ENCODE measurements around the gene SMPD3.

The SMPD3 gene

DNA sequence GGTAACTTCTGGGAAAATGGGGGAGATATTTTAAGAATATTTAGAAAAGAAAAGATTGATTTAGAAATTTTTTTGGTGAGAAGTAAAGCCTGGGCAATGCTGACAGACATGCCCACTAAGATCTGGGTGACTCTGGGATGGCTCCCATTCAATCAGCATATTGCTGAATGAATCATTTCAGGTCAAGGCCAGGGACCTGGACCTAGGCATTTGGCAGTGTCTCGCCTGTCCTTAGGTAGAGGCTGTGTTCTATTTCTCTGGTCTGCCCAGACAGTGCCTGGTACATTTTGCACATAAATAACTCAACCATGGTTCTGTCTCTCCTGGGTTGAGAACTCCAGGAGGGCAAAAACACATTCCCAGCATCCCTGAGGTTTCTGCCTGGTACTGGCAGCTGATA, 39.9 kb downstream of the SMPD3 start:
- DNase-seq (ENCODE audit: low spot score in 2 of 2) = no peak
- peaks cover 23% of the 10 kb centered on the region for H3K4me1 Mint-ChIP-seq
- H3K9me3 Mint-ChIP-seq = no peaks in the 10 kb centered on the region
- H3K4me3 Mint-ChIP-seq = no peak overlapping the region
- no peaks in the 10 kb centered on the region for H3K36me3 Mint-ChIP-seq
- ATAC-seq = no peak
- no peak overlapping the region for H3K27ac Mint-ChIP-seq

DNA sequence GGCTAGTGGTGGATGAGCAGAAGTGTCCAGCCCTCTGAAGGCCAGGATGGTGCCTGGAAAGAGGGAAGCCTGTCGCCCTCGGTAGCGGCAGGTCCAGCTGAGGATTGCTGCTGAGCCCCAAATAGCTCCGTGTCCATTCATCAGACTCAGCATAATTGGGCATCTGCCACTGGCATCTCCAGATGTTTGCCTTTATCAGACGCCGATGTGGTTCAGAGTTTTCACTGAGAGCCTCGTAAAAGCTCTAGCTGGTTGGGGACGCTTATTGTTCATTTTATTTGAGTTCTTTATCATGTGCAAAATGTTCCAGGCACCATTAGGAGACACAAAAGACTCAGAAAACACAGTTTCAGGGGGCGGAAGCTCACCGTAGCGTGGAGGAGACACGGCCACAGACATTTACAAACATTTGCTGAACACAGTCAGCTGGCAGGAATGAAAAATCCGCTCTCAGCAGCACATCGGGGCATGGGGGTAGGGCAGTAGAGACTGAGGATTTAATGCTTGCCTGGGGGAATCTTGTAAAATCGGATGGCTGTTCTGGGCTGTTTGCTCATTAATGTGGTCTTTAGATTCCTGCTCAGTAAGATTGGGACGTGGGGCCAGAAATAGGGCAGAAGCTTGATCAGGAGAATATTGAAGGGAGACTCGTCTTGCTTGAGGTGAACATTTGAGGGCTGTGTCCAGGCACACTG, 41.7 kb downstream of the SMPD3 start:
- ATAC-seq (no peak), DNase-seq (ENCODE audit: low spot score in 2 of 2) (no peak)
- peaks cover 24% of the 10 kb centered on the region for H3K4me1 Mint-ChIP-seq
- H3K36me3 Mint-ChIP-seq = no peaks in the 10 kb centered on the region
- no peak overlapping the region for H3K27ac Mint-ChIP-seq
- H3K4me3 Mint-ChIP-seq = no peak overlapping the region
- no peaks in the 10 kb centered on the region for H3K9me3 Mint-ChIP-seq

DNA sequence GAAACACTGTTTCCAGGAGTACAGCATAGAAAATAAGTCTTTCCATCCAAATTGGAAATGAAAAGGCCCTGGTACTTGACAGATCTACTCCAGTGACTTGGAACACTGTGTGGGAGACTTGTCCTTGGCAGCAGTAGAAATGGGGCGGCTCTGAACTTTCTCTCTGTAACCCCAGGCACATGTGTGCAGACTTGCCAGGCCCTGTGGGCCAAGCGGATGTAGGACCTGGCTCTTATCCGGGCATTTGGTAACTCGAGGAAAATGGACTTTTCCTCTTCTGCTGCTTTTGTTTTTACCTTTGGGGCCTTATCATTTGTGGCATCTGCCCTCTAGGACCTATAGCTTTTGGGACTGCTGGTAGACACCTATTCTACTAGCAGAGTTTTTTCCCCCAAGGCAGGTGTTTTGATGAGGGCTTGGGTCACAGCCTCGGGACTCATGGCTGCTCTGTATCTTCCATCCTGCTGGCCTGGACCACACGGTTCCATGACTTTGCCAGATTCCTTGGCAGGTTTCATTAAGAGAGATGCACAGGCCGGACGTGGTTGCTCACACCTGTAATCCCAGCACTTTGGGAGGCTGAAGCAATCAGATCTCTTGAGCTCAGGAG, 43.5 kb downstream of the SMPD3 start:
- H3K4me1 Mint-ChIP-seq = peaks cover 8% of the 10 kb centered on the region
- H3K4me3 Mint-ChIP-seq = no peak overlapping the region
- H3K9me3 Mint-ChIP-seq = no peaks in the 10 kb centered on the region
- no peak overlapping the region for H3K27ac Mint-ChIP-seq
- H3K36me3 Mint-ChIP-seq = no peaks in the 10 kb centered on the region
- no peak for DNase-seq (ENCODE audit: low spot score in 2 of 2)
- no peak for ATAC-seq

DNA sequence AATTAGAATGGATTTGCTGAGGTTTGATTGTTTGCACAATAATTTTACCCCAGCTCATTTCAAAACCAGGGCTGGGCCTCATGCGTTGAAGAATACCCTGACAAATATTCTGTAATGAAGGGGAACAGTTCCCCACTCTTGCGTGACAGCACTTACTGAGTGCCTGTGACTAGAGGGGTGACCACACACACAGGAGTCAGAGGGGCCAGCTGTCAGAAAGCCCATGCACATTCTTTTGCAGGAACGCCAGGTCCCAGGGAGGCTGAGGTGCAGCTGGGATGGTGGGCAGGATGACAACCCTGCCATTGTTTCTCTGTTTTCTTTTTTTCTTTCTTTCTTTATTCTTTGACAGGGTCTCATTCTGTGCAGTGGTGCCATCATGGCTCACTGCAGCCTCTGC, 44.6 kb downstream of the SMPD3 start:
- ATAC-seq = no peak
- no peak for DNase-seq (ENCODE audit: low spot score in 2 of 2)
- Mint-ChIP-seq H3K4me1 (peaks cover 5% of the 10 kb centered on the region), H3K36me3 (no peaks in the 10 kb centered on the region), H3K4me3 (no peak overlapping the region), H3K27ac (no peak overlapping the region), H3K9me3 (no peaks in the 10 kb centered on the region)

DNA sequence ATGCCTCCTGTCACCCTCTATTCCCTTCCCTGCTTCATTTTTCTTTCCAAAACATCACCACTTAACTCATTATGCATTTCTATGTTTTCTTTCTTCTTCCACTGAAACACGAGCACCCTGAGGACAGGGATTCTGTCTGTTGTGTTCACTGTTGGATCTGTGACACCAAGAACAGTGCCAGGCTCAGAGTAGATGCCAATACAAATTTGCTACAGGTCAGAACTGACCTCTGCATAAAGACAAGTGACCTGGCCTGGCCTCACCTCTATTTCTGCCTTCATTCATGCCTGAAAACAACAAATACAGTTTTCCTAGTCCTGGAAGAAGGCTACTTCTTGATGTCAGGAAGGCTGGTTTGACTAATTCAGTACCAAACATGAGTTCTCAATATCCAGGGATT, 45.1 kb downstream of the SMPD3 start:
- no peak for DNase-seq (ENCODE audit: low spot score in 2 of 2)
- no peaks in the 10 kb centered on the region for H3K9me3 Mint-ChIP-seq
- H3K36me3 Mint-ChIP-seq = no peaks in the 10 kb centered on the region
- no peak overlapping the region for H3K27ac Mint-ChIP-seq
- no peak overlapping the region for H3K4me3 Mint-ChIP-seq
- peaks cover 5% of the 10 kb centered on the region for H3K4me1 Mint-ChIP-seq
- ATAC-seq = no peak

DNA sequence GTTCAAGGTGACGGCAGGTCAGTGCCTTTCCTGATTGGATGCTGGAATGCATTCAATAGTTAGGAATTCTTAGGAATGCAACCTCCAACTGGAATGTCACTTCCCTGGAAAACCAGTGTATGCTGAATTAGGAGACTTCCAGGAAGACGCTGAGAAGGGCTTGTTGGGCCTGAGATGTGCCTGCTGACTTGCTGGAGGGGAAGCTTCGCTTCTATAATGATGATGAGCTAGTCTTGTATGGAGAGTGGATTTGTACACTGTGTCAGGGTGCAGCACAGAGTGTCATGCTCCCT, 45.6 kb downstream of the SMPD3 start:
- H3K4me3 Mint-ChIP-seq = no peak overlapping the region
- DNase-seq (ENCODE audit: low spot score in 2 of 2) = no peak
- no peak overlapping the region for H3K27ac Mint-ChIP-seq
- peaks cover 6% of the 10 kb centered on the region for H3K4me1 Mint-ChIP-seq
- no peak for ATAC-seq
- no peaks in the 10 kb centered on the region for H3K9me3 Mint-ChIP-seq
- H3K36me3 Mint-ChIP-seq = no peaks in the 10 kb centered on the region

DNA sequence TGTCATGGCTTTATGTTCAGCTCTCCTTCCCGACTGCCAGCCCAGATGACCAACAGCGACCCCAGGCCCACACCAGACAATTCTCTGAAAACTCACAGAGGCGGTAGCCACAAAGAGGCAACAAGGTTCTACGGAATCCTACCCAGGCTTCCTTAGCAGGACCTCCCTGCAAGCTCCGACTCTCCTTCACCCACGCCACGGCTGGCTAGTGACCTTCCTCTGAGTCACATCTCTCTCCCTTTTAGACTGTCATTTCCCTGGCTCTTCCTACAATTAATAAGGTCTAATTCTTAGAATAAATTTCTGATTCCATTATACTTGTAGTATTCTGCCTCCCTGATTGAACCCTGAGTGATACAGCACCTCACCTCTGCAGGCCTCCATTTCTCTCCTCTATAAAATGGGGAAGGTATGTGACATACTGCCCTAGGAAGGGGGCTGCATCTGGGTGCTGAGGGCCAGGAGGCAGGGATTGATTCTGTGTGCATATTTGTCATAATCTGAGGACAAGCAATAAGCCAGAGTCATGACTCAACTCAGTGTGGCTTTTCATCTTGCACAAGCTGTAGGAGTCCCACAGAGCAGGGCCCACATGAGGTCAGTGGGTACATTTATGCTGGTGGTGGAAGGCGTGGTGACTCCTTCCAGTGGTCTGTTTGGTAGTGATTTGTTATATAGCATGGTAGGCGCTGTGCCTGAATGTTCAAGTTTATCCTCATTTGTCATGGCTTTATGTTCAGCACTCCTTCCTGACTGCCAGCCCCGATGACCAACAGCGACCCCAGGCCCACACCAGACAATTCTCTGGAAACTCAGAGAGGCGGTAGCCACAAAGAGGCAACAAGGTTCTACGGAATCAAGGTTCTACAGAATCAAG, 46.2 kb downstream of the SMPD3 start:
- H3K4me1 Mint-ChIP-seq = peaks cover 12% of the 10 kb centered on the region
- no peak overlapping the region for H3K4me3 Mint-ChIP-seq
- no peaks in the 10 kb centered on the region for H3K9me3 Mint-ChIP-seq
- DNase-seq (ENCODE audit: low spot score in 2 of 2) = no peak
- H3K36me3 Mint-ChIP-seq = no peaks in the 10 kb centered on the region
- peak; percentile 91 for ATAC-seq
- H3K27ac Mint-ChIP-seq = no peak overlapping the region

DNA sequence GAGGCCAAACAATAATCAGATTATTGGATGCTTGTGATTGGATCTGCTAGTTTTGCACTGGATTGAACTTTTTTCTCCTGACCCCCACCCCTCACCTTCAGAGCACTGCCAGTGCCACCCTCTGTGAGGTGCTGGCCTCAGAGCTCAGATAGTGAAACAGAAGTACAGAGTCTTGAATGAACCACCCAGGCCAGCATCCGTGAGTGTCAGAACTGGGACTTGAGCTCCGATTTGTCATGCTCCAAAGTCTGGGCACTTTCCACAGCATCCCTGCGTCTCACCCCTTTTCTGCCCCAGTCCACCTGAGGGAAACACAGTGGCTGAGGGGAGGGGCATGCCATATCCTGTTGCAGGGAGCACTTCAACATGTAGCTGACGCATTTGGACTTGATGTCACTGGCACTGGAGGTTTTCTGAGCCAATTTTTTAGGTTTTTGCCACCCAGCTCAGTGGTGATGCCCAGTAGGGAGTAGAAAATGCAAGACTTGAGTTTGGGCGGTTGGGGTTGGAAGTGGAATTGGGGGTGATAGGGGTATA, 47.3 kb downstream of the SMPD3 start:
- Mint-ChIP-seq H3K27ac (no peak overlapping the region), H3K4me1 (peaks cover 19% of the 10 kb centered on the region), H3K36me3 (no peaks in the 10 kb centered on the region), H3K9me3 (no peaks in the 10 kb centered on the region), H3K4me3 (no peak overlapping the region)
- DNase-seq (ENCODE audit: low spot score in 2 of 2) = no peak
- peak; percentile 3 for ATAC-seq

DNA sequence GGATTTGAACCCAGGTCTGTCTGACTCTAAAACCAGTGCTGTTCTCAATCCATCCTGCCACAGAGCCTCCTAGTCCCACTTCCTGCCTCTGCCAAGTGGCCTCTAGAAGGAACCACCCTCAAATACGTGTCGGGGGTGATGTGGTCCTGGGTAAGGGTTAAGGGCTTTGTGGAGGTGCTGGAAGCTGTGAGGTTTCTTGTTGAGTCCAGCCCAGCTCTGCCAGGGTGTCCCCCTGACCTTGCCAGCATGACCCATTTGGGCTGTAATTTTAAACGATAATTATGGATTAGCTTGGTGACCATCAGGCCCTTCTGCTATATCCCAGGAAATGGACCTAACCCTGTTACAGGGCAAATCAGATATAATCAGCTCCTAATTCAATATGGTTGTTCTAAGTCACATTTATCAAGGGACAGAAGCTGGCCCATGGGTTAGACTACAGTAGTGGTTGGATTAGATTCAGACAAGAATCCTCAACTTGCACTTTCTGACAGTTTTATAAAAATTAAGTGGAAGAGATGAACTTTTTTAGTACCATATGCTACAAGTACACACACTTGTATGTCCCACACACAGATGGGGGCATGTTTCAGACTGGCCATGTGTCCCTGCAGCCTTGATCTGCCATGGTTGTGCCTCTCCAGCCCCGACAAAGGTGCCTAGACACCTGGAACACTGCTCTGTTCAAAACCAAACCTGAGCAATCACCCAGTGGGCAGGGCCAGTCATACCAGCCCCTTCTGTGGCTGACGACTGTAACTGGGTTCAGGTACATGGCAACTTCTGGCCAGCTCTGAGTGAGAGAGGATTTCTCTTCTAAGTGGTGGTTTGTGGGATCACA, 48.0 kb downstream of the SMPD3 start:
- Mint-ChIP-seq H3K27ac (no peak overlapping the region), H3K9me3 (no peaks in the 10 kb centered on the region)
- peak; percentile 78 for ATAC-seq

DNA sequence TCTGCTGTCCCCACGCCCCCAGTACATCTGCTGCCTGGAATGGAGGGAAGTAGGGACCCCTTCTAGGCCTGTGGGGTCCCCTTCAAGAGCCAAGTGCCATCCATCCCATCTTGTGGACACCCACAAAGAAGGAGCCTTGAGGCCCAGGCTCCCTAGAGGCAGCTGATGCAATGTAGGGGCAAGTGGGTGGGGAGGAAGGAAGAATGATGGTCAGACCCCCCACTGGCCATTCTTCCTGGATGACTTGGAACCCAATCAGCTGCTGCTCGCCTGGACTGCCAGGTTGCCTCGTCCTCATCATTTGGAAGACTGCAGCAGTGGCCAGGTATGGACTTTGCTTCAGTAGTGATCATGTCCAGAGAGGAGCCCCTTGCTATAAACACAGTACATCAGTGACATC, 48.9 kb downstream of the SMPD3 start:
- no peak for ATAC-seq
- Mint-ChIP-seq H3K9me3 (no peaks in the 10 kb centered on the region), H3K4me3 (no peak overlapping the region), H3K27ac (no peak overlapping the region), H3K4me1 (peaks cover 19% of the 10 kb centered on the region), H3K36me3 (no peaks in the 10 kb centered on the region)
- DNase-seq (ENCODE audit: low spot score in 2 of 2) = no peak

More for the DNA sequence above, 48.0 kb downstream of the SMPD3 start:
- peaks cover 19% of the 10 kb centered on the region for H3K4me1 Mint-ChIP-seq
- no peaks in the 10 kb centered on the region for H3K36me3 Mint-ChIP-seq
- DNase-seq (ENCODE audit: low spot score in 2 of 2) = no peak
- H3K4me3 Mint-ChIP-seq = no peak overlapping the region

DNA sequence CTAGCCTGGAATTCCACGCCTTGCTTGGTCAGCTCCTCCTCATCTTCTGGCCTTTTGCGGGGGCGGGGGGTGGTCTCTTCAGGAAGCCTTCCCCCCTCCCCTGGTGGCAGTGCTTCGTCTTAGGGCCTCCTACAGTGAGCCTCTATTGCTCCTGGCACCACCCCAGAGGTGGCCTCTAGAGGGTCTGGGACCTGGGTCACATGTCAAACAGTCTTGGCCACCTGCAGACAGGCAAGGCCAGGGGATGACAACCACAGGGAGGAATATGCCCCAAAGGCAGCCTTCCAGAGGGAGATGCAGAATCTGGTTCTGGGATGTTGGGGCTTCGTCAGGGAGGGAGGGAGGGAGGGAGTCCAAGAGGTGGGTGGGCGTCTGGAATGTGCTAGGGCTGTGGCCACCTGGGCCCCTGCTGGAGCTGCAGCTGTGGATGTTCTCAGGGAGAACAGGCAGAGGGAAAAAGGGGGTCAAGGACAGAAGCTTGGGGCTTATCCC, 50.6 kb downstream of the SMPD3 start:
- DNase-seq (ENCODE audit: low spot score in 2 of 2) = no peak
- no peak for ATAC-seq
- Mint-ChIP-seq H3K4me1 (peaks cover 19% of the 10 kb centered on the region), H3K4me3 (no peak overlapping the region), H3K36me3 (no peaks in the 10 kb centered on the region), H3K27ac (no peak overlapping the region), H3K9me3 (no peaks in the 10 kb centered on the region)

DNA sequence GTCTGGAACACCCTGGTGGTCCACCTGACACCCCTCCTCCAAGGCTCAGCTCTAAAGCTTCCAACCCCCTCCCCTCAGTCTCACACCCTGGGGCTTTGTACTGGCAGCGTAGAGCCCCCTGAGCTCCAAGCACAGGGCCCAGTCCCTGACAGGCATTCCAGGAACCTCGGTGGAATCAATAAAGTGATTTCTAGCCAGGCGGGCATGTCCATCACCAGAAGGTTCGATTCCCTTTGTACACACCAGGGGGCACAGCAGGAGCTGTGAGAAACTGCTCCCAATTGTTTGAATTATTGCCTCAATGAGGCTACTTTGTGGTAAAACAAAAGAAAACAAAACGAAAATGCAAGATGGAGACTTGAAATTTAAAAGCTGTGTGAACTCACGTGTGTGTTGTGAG, 51.8 kb downstream of the SMPD3 start:
- Mint-ChIP-seq H3K4me3 (no peak overlapping the region), H3K9me3 (no peaks in the 10 kb centered on the region), H3K4me1 (peaks cover 14% of the 10 kb centered on the region), H3K36me3 (no peaks in the 10 kb centered on the region), H3K27ac (peak overlapping the region; percentile 38)
- no peak for DNase-seq (ENCODE audit: low spot score in 2 of 2)
- peak; percentile 61 for ATAC-seq

DNA sequence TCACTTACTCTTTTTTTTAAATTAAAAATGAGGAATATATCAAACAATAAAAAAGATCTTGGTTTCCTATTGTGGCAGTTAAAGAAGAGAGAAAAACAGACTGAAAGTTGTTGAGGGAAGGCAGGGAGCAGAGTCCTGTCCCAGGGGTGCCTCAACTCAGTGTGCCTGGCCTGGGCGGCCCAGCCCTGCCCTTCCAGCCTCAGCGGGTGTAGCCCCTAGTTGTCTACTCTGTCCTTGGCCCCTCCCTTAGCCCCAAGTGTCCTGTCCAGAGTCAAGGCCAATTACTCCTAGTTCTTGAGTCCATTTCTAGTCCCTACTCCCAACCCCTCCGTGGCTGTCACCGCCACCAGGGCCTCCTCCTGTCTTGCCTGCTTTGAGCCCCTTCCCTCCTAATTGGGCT, 52.5 kb downstream of the SMPD3 start:
- no peak for ATAC-seq
- H3K9me3 Mint-ChIP-seq = no peaks in the 10 kb centered on the region
- H3K4me3 Mint-ChIP-seq = no peak overlapping the region
- peaks cover 14% of the 10 kb centered on the region for H3K4me1 Mint-ChIP-seq
- H3K36me3 Mint-ChIP-seq = no peaks in the 10 kb centered on the region
- H3K27ac Mint-ChIP-seq = peak overlapping the region; percentile 38
- no peak for DNase-seq (ENCODE audit: low spot score in 2 of 2)

DNA sequence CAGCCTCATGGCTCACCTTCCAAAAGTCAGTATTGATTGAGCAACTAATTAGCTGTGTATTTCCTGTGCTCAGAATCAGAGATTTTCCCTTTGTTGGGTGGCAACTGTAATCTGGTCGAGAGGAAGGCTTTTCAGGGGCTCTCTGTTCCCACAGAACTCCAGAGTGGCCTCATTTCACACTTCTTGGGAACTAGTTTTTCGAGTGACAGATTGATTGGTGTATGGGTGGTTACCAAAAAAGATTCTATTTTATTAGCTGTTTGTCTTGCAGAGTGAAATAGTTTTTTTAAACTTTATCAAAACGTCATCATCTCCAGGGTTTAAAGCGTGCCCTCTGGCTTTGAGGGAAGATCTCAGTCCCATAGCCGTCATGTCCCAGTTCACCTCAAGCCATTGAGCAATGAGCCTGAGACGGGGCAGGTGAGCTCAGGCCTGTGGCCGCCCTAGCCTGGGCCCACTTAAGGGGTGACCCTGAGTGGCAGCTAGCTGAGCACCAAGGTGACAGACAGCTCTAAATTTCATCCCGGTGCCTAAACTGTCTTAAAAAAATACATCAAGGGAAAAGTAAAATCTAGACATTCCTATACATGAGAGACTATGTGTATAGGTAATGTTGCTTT, 53.0 kb downstream of the SMPD3 start:
- Mint-ChIP-seq H3K36me3 (no peaks in the 10 kb centered on the region), H3K4me1 (peaks cover 14% of the 10 kb centered on the region), H3K27ac (no peak overlapping the region), H3K9me3 (no peaks in the 10 kb centered on the region), H3K4me3 (no peak overlapping the region)
- ATAC-seq (no peak), DNase-seq (ENCODE audit: low spot score in 2 of 2) (no peak)
